SJCRH30 (cell line): ENCODE measurements around the gene CGB2. TPM values are rescaled to one million over a fixed set of nuclear protein-coding genes. Genes with fewer than 3 reads are reported as not detected.
"Not testable (repeated sequence)": the region's sequence is repeated elsewhere in the genome, so short reads cannot be mapped to it uniquely, and the experiment has no call there.

Experiments
- DNase-seq, 2 experiments: peaks; one replicate each; pipeline ENCODE4 v3.0.0-alpha.2; 2015 to 2020
- H3K27ac ChIP-seq: fragments of 250-450 bp; sonication (Bioruptor Pico); 2 replicates; pipeline ENCODE4 v1.5.1; 2020; ENCODE audit warnings: mild to moderate bottlenecking, moderate library complexity
- H3K27me3 ChIP-seq: fragments of 250-450 bp; sonication (Bioruptor Pico); 2 replicates; pipeline ENCODE4 v1.5.1; 2020; ENCODE audit warnings: mild to moderate bottlenecking, moderate library complexity
- H3K36me3 ChIP-seq: fragments of 250-450 bp; sonication (Bioruptor Pico); 2 replicates; pipeline ENCODE4 v1.5.1; 2020; ENCODE audit warnings: mild to moderate bottlenecking, moderate library complexity
- H3K4me1 ChIP-seq: fragments of 250-450 bp; sonication (Bioruptor Pico); 2 replicates; pipeline ENCODE4 v1.5.1; 2020; ENCODE audit warnings: mild to moderate bottlenecking, moderate library complexity
- H3K4me3 ChIP-seq: fragments of 250-450 bp; sonication (Bioruptor Pico); 2 replicates; pipeline ENCODE4 v1.5.1; 2020; ENCODE audit warnings: mild to moderate bottlenecking, moderate library complexity
- H3K9me3 ChIP-seq: fragments of 250-450 bp; sonication (Bioruptor Pico); replicated peaks from 2 replicates; pipeline ENCODE4 v1.5.1; 2020; ENCODE audit warnings: mild to moderate bottlenecking, moderate library complexity
- total RNA-seq: library from RNA; depleted of rRNA; stranded (reverse); fragments of >200 nt; shearing (Covaris generic); gene quantifications from 2 replicates; pipeline ENCODE4 v1.2.3, GENCODE V29; 2014; rRNA removed

CGB2 gene
- total RNA-seq, result not detected in 2 replicates

DNA sequence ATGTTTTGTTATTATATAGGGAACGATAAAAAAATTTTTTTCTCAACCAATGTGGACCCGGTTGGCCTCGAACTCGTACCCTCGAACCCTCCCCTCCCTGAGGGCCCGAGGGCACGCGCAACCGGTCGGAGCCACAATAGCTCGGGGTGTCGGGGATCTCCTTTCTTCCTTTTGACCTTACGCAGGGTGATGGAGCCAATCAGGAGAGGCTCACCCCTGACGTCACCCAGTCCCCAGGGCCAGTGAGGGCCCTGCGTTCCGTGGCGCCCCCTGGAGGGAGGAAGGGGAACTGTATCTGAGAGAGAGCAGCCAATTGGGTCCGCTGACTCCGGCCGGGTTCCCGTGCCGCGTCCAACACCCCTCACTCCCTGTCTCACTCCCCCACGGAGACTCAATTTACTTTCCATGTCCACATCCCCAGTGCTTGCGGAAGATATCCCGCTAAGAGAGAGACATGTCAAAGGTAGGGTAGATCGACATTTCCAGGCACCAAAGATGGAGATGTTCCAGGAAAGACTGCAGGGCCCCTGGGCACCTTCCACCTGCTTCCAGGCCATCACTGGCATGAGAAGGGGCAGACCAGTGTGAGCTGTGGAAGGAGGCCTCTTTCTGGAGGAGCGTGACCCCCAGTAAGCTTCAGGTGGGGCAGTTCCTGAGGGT is at the start of gene CGB2:
Gene CGB2, plus strand, starts transcription at position 249 of the 660 bp plus-strand sequence. Its CDS starts 206 bp downstream, at position 455.
- not testable (repeated sequence) for H3K4me3 ChIP-seq, H3K9me3 ChIP-seq, H3K36me3 ChIP-seq, H3K27me3 ChIP-seq, H3K27ac ChIP-seq, H3K4me1 ChIP-seq
- peak in 1 of 2 experiments; percentile 41 for DNase-seq

DNA sequence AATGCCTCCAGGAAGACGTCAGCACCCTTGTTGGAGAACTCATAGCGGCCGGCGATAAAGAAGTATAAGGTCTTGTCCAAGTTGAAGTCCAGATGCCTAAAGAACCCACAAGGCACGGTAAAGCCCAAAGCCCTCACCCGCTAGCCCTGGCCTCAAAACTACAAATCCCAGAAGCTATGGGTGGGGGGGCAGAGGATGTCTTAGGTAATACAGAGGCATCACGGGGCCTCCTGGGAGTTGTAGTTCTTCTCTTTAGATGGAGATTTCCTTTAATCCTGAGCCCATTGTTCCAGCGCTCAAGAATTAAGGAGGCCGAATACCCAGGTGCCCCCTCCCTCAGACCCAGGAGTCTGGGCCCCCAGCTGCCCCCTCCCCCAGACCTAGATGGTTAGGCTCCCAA is 49.4 kb upstream of the CGB2 start:
- peaks cover 40% of the 10 kb centered on the region for H3K36me3 ChIP-seq
- H3K4me1 ChIP-seq, result peaks cover 11% of the 10 kb centered on the region
- no peak overlapping the region for H3K4me3 ChIP-seq
- H3K27ac ChIP-seq, result no peak overlapping the region
- no peaks in the 10 kb centered on the region for H3K9me3 ChIP-seq
- H3K27me3 ChIP-seq, result no peaks in the 10 kb centered on the region
- DNase-seq, result no peak

GRCh38 chr19:48985711-48986110 is 46.0 kb upstream of the CGB2 start:
- no peak for DNase-seq
- H3K4me1 ChIP-seq, result peaks cover 12% of the 10 kb centered on the region
- no peaks in the 10 kb centered on the region for H3K9me3 ChIP-seq
- no peaks in the 10 kb centered on the region for H3K27me3 ChIP-seq
- peaks cover 47% of the 10 kb centered on the region for H3K36me3 ChIP-seq
- H3K27ac ChIP-seq, result no peak overlapping the region
- H3K4me3 ChIP-seq, result no peak overlapping the region

- no peaks in the 10 kb centered on the region for H3K9me3 ChIP-seq
- H3K4me1 ChIP-seq, result peaks cover 12% of the 10 kb centered on the region
- no peak overlapping the region for H3K4me3 ChIP-seq
- no peak overlapping the region for H3K27ac ChIP-seq
- H3K27me3 ChIP-seq, result no peaks in the 10 kb centered on the region
- H3K36me3 ChIP-seq, result peaks cover 47% of the 10 kb centered on the region
- DNase-seq, result no peak
Observed at GRCh38 chr19:48986211-48986610, 45.5 kb upstream of the CGB2 start.

DNA sequence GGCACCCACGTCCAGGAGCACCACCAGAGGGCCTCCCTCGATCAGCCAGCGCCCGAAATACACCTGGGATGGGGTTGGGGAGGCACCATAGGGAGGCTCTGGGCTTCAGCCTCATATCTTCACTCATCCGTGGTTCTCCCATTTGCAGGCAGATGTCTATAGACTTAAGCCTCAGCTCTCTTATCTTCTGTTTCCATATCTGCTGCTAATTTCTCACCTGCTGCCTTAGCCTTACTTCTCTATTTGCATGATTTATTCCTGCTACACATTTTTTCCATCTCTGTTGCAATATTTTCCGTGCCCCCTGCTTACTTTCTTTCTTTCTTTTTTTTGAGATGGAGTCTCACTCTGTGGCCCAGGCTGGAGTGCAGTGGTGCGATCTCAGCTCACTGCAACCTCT is 44.4 kb upstream of the CGB2 start:
- H3K4me1 ChIP-seq, result peaks cover 12% of the 10 kb centered on the region
- H3K36me3 ChIP-seq, result peaks cover 45% of the 10 kb centered on the region
- no peak for DNase-seq
- no peaks in the 10 kb centered on the region for H3K27me3 ChIP-seq
- H3K4me3 ChIP-seq, result no peak overlapping the region
- no peak overlapping the region for H3K27ac ChIP-seq
- no peaks in the 10 kb centered on the region for H3K9me3 ChIP-seq

GRCh38 chr19:48988286-48988685 is 43.4 kb upstream of the CGB2 start:
- Histone ChIP-seq H3K4me1 (peaks cover 12% of the 10 kb centered on the region), H3K27me3 (no peaks in the 10 kb centered on the region), H3K4me3 (no peak overlapping the region), H3K9me3 (no peaks in the 10 kb centered on the region), H3K36me3 (peaks cover 42% of the 10 kb centered on the region), H3K27ac (no peak overlapping the region)
- DNase-seq, result no peak

DNA sequence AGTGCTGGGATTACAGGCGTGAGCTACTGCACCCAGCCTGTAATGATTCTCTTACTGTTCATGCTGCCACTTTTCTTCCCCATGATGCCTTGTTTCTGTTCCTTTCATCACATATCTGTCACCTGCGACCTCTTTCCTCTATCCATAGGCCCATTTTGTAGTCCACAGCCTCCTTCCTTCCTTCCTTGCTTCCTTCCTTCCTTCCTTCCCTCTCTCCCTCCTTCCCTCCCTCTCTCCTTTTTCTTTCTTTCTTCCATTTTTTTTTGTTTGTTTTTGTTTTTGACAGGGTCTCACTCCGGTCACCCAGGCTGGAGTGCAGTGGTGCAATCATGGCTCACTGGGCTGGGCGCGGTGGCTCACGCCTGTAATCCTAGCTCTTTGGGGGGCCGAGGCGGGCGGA is 42.8 kb upstream of the CGB2 start:
- no peak for DNase-seq
- H3K27ac ChIP-seq, result no peak overlapping the region
- H3K36me3 ChIP-seq, result peaks cover 36% of the 10 kb centered on the region

GRCh38 chr19:48989701-48990291 is 41.9 kb upstream of the CGB2 start:
- H3K27me3 ChIP-seq, result no peaks in the 10 kb centered on the region
- peak overlapping the region; percentile 69 for H3K27ac ChIP-seq
- H3K4me1 ChIP-seq, result peaks cover 12% of the 10 kb centered on the region
- no peaks in the 10 kb centered on the region for H3K9me3 ChIP-seq
- peaks cover 28% of the 10 kb centered on the region for H3K36me3 ChIP-seq
- H3K4me3 ChIP-seq, result no peak overlapping the region
- peak; percentile 80 to 81 for DNase-seq

More for the DNA sequence above, 42.8 kb upstream of the CGB2 start:
- no peak overlapping the region for H3K4me3 ChIP-seq
- no peaks in the 10 kb centered on the region for H3K9me3 ChIP-seq
- H3K27me3 ChIP-seq, result no peaks in the 10 kb centered on the region
- peaks cover 12% of the 10 kb centered on the region for H3K4me1 ChIP-seq

DNA sequence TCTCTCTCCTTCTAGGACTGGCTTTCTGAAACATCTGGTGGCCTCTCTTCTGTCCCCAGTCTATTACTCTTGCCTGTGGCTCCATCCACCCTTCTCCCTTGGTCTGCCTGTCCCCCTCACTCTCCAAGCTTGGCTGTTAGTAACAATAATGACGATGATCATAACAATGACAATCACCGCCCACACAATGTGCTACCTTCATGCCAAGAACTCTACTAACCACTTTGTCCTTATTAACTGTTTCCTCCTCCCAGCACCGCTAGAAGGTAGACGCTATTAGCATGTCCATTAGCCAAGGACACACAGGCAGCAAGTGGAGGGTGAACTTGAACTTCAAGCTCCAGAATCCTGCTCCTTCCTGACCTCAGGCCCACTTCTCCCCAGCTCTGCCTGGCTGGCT is 41.3 kb upstream of the CGB2 start:
- Histone ChIP-seq H3K27ac (peak overlapping the region; percentile 69), H3K27me3 (no peaks in the 10 kb centered on the region), H3K4me3 (no peak overlapping the region), H3K4me1 (peaks cover 12% of the 10 kb centered on the region), H3K9me3 (no peaks in the 10 kb centered on the region), H3K36me3 (peaks cover 22% of the 10 kb centered on the region)
- DNase-seq, result no peak

DNA sequence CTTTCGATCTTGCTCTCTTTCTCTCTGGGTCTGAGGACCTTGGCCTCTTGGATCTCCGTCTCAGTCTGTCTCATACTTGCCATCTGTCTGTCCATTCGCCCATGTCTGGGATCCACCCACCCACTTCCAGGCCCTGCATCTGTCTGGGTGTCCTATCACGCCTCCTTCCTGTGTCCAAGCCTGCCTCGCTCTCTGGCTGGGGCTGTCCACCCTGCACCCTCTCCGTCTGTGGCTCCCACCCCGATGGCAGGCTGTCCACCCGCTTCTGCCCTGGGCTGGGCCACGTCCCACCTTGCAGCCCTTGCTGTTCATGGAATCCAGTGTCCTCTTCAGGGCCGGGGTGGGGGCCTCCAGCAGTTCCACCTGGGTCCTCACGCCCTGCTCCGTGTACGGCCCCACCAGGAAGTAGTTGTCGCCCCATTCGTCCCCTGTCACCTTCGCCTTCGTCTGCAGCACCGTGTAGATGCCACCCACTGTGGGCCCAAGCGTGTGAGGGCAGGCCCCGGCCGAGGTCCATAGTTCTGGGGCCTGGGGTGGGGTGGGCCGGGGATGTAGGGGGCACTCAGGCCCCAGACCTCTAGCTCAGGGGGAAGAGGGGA is 40.6 kb upstream of the CGB2 start:
- no peak overlapping the region for H3K4me3 ChIP-seq
- H3K27ac ChIP-seq, result no peak overlapping the region
- no peaks in the 10 kb centered on the region for H3K9me3 ChIP-seq
- peaks cover 12% of the 10 kb centered on the region for H3K4me1 ChIP-seq
- no peak for DNase-seq
- H3K36me3 ChIP-seq, result peaks cover 15% of the 10 kb centered on the region
- H3K27me3 ChIP-seq, result no peaks in the 10 kb centered on the region

DNA sequence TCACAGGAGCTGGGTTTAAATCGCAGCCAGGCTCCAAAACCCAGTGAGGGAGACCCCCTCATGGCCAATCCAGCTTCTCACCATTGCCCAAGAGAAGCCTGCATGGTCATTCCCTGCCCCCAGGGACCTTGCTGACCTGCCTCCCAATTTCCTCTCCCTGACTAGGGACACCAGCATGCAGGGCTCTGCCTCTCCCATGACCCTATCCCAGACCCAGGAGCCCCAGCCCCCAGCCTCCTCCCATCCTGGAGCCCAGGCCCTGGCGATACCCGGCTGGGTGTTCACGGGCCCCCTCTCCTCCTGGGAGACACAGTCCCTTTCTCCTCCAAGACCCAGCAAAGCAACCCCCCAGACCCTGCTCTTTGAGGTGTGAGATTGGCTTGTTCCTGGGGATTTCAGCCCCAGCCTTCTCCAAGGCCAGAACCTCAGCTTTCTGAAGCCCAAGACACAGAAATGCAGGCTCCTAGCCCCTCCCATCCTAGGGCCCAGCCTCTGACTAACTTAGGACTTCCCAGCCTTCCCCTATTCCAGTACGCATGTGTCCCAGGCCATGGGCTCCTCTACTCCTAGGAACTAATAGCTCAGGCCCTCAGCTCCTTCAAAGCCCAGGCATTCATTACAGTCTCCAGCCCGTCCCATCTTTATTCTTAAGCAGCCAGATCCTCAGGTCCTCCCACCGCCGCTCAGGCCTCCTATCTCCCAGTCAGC is 39.7 kb upstream of the CGB2 start:
- peaks cover 13% of the 10 kb centered on the region for H3K36me3 ChIP-seq
- peak overlapping the region; percentile 63 for H3K4me3 ChIP-seq
- H3K9me3 ChIP-seq, result no peaks in the 10 kb centered on the region
- peak; percentile 70 to 79 for DNase-seq
- H3K27ac ChIP-seq, result peak overlapping the region; percentile 54
- peaks cover 12% of the 10 kb centered on the region for H3K4me1 ChIP-seq
- no peaks in the 10 kb centered on the region for H3K27me3 ChIP-seq

GRCh38 chr19:48992581-48993174 is 39.0 kb upstream of the CGB2 start:
- Histone ChIP-seq H3K9me3 (no peaks in the 10 kb centered on the region), H3K27me3 (no peaks in the 10 kb centered on the region), H3K36me3 (peaks cover 10% of the 10 kb centered on the region), H3K4me3 (peak overlapping the region; percentile 63), H3K4me1 (peaks cover 12% of the 10 kb centered on the region), H3K27ac (peak overlapping the region; percentile 54)
- no peak for DNase-seq

DNA sequence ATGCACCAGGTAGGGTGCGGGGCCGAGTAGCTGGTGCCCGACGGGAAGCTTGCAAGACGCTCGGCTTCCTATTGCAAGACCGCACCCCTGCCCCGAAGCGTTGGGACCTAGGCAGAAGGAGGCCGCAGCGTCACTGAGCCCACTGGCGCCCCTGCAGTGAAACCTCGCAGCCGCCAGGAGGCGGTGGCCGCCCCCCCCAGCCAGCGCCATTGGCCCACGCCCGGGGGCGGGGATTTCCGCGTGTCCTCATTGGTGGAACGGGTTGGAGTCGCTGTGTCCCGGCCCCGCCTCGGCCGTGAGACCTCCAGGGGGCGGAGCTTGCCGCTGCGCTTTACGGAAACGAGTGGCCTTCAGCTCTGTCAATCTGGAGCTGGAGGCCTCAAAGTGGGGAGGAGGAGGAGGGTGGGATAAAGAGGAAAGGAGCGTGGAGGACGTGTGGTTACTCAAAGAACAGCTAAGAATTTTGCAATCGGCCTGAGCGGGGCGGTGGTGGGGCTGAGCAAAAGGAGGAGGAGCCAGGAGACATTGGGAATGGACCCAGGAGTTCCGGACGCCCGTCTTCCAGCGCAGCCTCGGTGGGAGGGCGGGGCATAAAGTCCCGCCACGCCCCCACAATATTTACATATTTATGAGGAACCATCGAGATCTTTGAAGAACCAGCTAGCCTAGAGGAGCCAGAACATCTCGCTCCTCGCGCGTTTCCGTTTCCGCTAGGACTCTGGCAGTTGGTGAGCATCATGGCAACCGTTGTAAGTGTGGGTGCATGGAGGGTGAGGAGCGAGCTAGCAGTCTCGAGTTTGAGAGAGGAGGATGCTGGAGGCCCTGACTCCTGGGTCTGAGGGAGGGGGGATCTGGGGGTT is 38.3 kb upstream of the CGB2 start, which contains the start of the genes GYS1 and RUVBL2:
Gene GYS1, minus strand, starts transcription at position 135 of the 860 bp plus-strand sequence. CDS start 197 bp downstream, outside the sequence.
Gene RUVBL2, plus strand, starts transcription at position 713 of the 860 bp plus-strand sequence. Its CDS starts 25 bp downstream, at position 738.
- Histone ChIP-seq H3K27ac (peak within 1 kb of the TSS; percentile 54), H3K4me3 (peak within 1 kb of the TSS; percentile 63), H3K36me3 (peaks cover 5% of the 10 kb centered on the region; the same call in 1 of the 2 replicates), H3K4me1 (peaks cover 12% of the 10 kb centered on the region), H3K9me3 (no peaks in the 10 kb centered on the region), H3K27me3 (no peaks in the 10 kb centered on the region)
- DNase-seq, result peak; percentile 99

DNA sequence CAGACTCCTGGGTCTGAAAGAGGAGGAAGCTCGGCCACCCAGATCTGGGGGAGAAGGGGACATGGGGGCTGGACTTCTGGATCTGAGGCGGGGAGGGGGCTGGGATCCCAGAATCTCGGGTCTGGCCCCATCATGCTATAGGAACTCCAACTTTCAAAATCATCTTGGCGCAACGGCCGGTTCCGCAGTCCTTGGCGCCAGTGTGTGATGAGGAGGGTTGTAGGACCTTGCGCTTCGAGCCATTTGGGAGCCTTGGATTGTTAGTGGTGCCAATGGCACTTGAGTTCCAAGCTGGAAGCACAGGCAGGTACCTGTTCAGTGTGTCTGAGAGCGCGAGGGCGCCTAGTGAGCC is 37.7 kb upstream of the CGB2 start:
- Histone ChIP-seq H3K27me3 (no peaks in the 10 kb centered on the region), H3K27ac (peak overlapping the region; percentile 51), H3K9me3 (no peaks in the 10 kb centered on the region), H3K36me3 (no peaks in the 10 kb centered on the region; the same call in 1 of the 2 replicates), H3K4me1 (peaks cover 12% of the 10 kb centered on the region), H3K4me3 (peak overlapping the region; percentile 63)
- DNase-seq, result no peak
